ENCODE measurements around the gene MAML3.

GRCh38 chr4:140112576-140112975, 41.4 kb downstream of the MAML3 start:
- no peak for TF ChIP-seq POLR2AphosphoS5 (IDR thresholded peaks at IDR 0.05; ENCODE audit: low read depth, low read length)
- TF ChIP-seq, protein P1, sequence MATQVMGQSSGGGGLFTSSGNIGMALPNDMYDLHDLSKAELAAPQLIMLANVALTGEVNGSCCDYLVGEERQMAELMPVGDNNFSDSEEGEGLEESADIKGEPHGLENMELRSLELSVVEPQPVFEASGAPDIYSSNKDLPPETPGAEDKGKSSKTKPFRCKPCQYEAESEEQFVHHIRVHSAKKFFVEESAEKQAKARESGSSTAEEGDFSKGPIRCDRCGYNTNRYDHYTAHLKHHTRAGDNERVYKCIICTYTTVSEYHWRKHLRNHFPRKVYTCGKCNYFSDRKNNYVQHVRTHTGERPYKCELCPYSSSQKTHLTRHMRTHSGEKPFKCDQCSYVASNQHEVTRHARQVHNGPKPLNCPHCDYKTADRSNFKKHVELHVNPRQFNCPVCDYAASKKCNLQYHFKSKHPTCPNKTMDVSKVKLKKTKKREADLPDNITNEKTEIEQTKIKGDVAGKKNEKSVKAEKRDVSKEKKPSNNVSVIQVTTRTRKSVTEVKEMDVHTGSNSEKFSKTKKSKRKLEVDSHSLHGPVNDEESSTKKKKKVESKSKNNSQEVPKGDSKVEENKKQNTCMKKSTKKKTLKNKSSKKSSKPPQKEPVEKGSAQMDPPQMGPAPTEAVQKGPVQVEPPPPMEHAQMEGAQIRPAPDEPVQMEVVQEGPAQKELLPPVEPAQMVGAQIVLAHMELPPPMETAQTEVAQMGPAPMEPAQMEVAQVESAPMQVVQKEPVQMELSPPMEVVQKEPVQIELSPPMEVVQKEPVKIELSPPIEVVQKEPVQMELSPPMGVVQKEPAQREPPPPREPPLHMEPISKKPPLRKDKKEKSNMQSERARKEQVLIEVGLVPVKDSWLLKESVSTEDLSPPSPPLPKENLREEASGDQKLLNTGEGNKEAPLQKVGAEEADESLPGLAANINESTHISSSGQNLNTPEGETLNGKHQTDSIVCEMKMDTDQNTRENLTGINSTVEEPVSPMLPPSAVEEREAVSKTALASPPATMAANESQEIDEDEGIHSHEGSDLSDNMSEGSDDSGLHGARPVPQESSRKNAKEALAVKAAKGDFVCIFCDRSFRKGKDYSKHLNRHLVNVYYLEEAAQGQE (IDR thresholded peaks at IDR 0.05; ENCODE audit: insufficient read depth in 1 of 2, low read depth in 2 of 2, low read length in 2 of 2): no peak
- no peak for TF ChIP-seq TAF1 (IDR thresholded peaks at IDR 0.05; ENCODE audit: borderline replicate concordance, insufficient read depth, low read length)
- no peak for TF ChIP-seq FOXP2 (optimal IDR thresholded peaks at IDR 0.05; ENCODE audit: borderline replicate concordance, extremely low read depth, extremely low read length, insufficient read depth)
